ENCODE data around the gene AAGAB. TPM values are rescaled to one million over a fixed set of nuclear protein-coding genes. Genes with fewer than 3 reads are reported as not detected.

Gene AAGAB
- total RNA-seq, 1 experiment from 2014 or later: 57.0 TPM

DNA sequence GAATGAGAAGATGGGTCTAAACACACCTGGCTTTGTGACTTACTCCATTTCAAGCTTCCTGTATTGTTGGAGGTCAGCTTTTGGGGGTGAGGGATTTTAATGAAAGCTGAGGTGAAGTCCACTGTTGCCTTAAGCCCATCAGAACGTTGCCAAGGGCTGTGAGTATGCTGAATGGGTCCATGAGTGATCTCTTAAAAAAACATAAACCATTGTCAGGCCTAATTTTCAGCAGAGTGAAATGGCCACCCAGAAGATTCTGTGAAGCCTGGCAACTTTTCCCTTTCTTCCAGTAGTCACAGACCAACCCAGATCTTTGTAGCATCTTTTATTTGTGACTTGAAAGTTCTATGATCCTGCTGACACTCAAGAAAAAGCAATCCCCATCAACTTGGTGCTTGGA is 102.0 kb downstream of the AAGAB start:
- no peak for DNase-seq (ENCODE audit: low read depth)

Other genes with a start within 250 kb of the AAGAB start
- 18.2 and 35.4 TPM in 2 replicates for gene SMAD3, start 189.1 kb downstream of the AAGAB start, total RNA-seq (2014; rRNA removed)
- 4.1 and 4.8 TPM in 2 replicates for gene IQCH, start 125 bp upstream of the AAGAB start, total RNA-seq (2014; rRNA removed)